ENCODE data around the gene SLCO3A1.
A peak's percentile ranks its signal among the peaks of the same experiment; 100 is the strongest.

SLCO3A1 gene

DNA sequence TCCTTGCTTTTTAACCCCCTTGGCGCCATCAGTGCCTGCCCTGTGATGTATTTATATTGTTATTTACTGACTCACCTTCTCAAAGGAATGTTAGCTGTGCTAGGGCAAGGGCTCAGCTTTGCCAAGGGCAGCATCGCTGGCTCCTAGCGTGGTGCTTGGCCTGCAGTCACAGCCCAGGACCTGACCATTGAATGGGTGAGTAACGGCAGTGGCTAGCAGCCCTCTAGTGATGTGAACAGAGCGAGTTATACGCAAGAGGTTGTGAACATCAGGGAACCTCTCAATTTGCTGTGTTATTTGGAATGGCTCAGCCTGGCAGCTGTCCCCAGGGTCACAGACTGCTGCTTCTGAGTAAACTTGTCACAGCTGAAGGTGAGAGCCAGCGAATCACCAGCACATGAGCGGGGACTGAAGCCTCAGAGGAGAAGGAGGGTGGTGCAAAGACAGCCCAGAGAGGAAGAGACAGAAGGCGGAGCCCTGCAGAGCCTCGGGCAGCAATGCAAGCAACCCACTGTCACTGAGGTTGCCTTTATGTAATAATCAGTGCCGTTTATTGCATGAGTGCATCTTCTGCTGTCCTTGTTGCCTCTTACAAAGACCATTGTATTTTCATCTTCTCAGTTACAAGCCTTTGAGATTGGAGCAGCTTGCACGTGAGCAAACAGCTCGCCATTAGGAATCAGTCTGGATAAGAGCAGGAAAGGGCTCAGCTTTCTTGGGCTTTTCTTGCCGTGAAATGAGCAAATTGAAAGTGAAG, 158.3 kb downstream of the SLCO3A1 start:
- DNase-seq: peak; percentile 23

DNA sequence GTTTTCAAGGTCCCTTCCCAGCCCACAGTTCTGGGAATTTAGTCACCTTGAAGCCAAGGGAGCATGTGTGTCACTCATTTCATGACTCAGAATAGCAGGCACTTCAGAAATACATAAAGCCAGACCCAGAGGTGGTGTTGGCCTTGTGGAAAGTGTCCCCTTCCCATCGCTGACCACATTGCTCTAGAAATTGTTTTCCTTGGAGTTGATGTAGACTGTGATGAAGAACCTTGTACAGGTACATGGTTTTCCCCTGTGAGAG, 158.8 kb downstream of the SLCO3A1 start:
- DNase-seq: peak; percentile 12

GRCh38 chr15:92012881-92013280, 159.4 kb downstream of the SLCO3A1 start:
- no peak for DNase-seq

DNA sequence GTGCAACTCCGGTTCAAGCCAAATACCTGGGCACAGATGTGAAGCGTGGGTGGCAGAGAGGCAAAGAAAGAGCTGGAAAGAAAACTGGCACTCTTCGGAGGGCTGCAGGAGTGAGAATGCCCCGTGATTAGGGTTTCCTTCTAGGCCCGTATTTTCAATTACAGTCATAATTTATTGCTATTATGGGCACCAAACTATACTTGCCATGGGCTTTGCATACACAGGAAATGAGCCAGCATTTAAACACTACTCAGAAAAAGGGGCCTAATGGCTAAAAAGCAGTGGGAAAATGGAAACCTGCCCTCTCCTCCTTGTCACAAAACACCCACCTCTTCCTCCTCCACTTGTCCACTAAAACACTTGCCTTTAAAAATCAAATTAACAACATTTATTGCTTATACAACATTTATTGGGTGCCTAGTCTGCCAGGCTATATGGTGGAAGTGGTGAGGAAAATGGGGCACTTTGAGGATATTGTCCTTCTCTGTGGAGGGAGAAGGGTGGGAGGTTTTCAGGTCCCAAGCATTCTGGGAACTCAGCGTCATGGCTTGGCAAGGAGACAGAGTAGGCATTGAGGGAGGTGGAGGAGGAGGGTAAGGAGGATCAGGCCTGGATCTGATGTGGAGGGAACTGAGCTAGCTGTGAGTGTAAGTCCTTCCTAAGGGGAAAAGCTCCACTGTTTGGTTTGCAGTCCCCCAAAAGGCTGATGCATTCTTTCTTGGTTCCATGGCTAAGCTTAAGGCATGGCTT, 160.9 kb downstream of the SLCO3A1 start:
- DNase-seq: no peak

DNA sequence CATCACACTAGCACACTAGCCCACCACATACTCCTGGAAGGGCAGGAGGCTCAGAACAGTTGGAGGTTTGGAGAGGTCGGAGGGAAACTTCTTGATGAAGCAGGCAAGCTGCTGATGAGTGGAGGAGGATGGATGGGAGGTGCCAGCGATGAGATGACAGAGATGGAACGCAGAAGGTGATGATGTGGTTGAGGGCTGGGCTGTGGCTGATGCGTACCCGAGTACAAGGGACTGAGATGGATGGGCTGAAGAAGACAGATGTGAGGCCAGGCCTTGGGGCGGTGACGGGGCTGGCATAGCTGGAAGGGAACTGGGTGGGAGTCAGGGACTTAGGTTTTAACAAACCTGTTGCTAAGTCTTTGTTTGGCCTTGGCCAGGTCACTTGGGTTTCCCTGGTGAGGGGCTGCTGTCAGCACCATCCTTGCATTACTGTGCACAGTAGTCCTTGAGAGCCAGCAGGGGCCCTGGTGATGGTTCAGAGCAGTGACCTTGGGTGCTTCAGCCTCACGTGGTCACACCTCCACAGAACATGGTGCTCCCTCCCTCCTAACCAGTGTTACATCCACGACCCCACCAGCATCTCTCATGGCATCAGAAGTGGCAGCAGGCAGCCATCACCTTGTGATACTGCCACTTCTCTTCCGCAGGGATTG, 164.5 kb downstream of the SLCO3A1 start:
- DNase-seq: no peak

- DNase-seq: no peak
Observed at GRCh38 chr15:92018535-92019239, 165.2 kb downstream of the SLCO3A1 start.

GRCh38 chr15:92019706-92020105, 166.2 kb downstream of the SLCO3A1 start:
- no peak for DNase-seq

DNA sequence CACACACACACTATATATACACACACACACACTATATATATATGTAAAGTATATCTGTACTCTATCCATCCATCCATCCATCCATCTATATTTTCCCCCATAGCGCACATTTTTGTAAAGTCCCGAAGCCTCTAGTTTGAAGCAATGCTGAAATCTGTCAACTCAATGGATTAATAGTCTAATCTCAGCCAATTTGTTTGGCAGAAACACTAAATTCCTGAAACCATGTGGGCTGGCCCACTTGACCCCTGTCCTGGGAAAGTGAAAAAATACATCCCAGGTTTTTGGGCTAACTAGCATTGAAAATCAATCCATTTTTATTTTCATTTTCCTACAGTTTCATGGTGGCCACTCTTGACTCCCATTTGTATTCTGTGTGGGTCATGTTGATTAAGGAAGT, 166.7 kb downstream of the SLCO3A1 start:
- DNase-seq: no peak

- DNase-seq: no peak
Observed at GRCh38 chr15:92020804-92021203, 167.3 kb downstream of the SLCO3A1 start.

- DNase-seq: no peak
Observed at GRCh38 chr15:92021792-92022191, 168.3 kb downstream of the SLCO3A1 start.

DNA sequence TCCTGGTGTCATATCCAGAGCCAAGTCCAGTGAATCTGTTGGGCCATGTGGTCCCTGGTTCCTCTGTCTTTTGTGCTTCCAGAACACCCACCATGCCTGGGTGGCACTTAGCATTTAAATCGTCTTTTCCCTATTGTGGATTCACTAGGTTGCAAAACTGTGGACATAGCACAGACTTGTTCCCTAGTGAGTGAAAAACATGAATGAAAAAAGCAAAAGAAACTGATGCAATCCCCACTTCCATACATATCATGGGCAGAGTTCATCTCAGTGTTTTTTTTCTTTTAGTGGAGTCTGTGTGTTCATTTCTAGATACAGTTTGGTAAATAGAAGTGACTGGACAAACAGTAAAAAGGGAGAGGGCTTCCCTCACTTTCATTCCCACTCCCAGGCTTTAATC, 170.5 kb downstream of the SLCO3A1 start:
- no peak for DNase-seq

- DNase-seq: no peak
Observed at GRCh38 chr15:92025706-92026270, 172.3 kb downstream of the SLCO3A1 start.

DNA sequence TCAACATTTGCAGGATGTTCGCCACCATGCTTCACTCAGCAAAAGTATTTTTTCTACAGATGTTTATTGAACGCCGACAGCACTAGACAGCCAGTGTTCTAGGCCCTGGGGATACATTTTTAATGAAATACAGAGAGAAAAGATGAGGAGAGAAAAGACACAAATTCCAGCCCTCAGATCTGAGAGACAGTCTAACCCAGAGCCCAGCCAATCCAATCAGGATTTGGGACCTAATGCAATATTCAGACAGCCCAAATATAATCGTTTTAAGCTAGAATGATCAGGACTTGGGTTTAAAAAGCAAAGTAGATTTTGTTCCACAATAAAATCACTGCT, 174.8 kb downstream of the SLCO3A1 start:
- DNase-seq: no peak

DNA sequence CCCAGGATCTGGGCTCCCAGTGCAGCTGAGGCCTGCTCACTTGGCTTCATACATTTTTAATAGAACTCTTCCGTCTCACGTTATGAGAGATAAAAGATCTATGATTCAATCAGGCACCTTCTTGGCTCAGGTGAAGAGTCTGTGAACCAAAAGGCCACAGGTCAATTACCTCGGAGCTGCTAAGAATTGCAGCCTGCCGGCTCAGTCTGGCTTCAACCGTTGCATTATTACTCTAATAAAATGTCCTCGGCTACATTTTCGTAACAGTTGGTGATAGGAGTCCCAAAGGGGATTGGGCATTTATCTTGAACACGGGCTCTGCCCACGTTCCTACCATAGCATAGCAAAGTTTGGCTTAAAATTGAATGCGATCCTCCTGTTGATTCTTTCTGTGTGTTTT, 176.3 kb downstream of the SLCO3A1 start:
- no peak for DNase-seq

DNA sequence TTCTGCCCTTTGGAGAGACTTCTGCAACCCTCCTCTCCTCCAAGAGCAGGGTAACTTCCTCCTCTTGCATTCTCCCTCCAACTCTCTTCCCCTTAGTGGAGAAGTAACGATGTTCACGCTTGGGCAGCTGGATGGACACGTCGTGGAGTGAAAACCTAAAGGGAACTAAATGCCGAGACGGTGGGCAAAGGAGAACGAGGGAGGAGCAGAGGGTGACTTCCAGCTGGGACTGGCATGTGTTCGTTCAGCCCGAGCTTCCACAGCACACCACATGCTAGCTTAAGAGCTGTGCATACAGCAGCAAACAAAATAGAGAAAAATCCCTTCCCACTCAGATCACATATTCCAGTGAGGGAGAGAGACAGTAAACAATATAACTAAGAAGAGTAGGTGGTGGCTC, 179.8 kb downstream of the SLCO3A1 start:
- DNase-seq: no peak

GRCh38 chr15:92033723-92034122, 180.2 kb downstream of the SLCO3A1 start:
- no peak for DNase-seq

- DNase-seq: no peak
Observed at GRCh38 chr15:92034227-92034626, 180.7 kb downstream of the SLCO3A1 start.

GRCh38 chr15:92035551-92035950, 182.0 kb downstream of the SLCO3A1 start:
- DNase-seq: no peak

DNA sequence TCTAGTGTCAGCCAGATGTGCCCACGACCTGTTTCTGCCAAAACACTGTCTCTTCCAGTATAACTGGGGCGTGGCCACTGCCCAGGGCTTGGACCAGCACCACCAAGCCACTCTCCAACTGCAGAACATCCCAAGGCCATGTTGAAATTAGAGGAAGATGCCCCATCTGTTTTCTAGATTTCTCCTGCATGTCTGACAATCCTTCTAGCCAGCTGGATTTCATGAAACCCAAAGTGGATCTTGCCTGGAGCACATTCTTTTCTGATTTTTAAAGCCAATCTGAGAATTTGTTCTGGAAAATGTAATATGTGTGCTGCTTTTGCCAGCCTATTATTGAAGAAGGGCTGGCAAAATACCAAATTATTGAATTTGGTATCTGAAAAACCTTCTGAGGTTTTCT, 182.5 kb downstream of the SLCO3A1 start:
- DNase-seq: no peak

DNA sequence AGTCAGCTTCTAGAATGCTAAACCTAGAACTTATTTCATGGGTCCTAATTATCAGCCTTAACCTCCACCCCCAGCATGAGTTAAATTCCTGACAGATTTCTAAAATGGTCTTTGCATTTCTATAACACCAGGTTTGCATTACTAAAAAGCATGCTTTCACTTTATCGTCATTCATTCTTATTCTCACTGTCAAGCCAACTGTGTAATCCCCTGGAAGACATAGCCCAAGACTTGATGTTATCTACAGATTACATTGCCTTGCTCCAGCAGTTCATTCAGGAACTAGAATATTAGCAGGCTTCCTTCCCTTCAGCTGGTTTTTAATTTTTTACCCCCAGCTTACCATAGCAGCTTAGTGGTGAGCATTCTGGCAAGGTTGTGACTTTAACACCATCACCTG, 184.0 kb downstream of the SLCO3A1 start:
- DNase-seq: no peak

- no peak for DNase-seq
Observed at GRCh38 chr15:92040350-92040749, 186.8 kb downstream of the SLCO3A1 start.

DNA sequence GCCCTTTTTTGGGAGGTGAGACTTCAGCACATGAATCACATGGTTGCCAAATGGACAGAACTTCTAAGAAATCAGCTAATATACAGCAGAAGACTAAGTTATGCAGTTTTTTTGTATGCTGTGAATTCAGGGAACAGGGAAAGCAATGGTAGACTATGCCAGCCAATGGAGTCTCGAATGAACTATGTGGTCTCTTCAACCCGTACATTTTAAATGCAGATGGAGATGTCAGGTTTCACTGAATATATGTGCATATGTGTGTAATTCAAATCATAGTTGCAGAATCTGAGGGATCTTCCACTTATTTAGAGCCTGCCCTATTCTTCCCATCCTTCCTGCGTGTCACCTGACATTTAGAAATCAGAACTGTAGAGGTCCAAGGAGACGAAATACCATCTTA, 187.9 kb downstream of the SLCO3A1 start:
- DNase-seq: no peak

DNA sequence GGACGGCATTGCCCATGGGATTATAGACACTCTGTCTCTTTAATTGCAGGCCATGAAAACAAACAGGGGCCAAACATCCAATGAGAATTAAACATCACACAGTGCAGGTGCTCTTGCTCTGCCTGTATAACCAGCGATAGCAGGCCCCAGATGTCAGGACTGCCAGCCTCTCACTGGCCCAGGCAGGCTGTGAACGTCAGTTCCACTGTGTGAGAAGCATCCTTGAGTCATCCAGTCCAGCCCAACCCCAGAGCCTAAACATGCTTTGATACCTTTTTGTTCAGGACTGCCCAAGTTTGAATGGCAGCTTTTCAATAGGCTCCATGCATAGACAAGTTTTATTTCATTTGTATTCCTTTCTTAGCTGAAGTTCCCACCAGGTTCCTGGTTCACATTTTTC, 189.8 kb downstream of the SLCO3A1 start:
- no peak for DNase-seq
